Activated naive CD4-positive, alpha-beta T cell treated with anti-CD3 and anti-CD28 coated beads, Interleukin-2, amount 50 U/mL, for 72 hours (primary cell): ENCODE data around the gene ANKLE1. TPM values are rescaled to one million over a fixed set of nuclear protein-coding genes. Genes with fewer than 3 reads are reported as not detected.
"Not testable (repeated sequence)": the region's sequence is repeated elsewhere in the genome, so short reads cannot be mapped to it uniquely, and the experiment has no call there.

Experiments
- ATAC-seq, 2 donors: fragments of 150-1000 bp; cut with Tn5 transposase; 2 replicates each; pipeline ENCODE4 v1.10.0; 2021; ENCODE audit warnings: mild to moderate bottlenecking in 2 of 2, moderate library complexity in 2 of 2
- DNase-seq, 2 donors: peaks; one replicate each; pipeline ENCODE4 v3.0.0; 2021 to 2022; ENCODE audit warnings: low spot score in 2 of 2
- H3K27ac Mint-ChIP-seq, 2 donors: one replicate each; pipeline ENCODE4 v1.8.0; 2022; ENCODE audit warnings: mild to moderate bottlenecking in 2 of 2, mixed read lengths in 2 of 2
- H3K36me3 Mint-ChIP-seq, 2 donors: one replicate each; pipeline ENCODE4 v1.8.0; 2022; ENCODE audit warnings: mixed read lengths in 2 of 2
- H3K9me3 Mint-ChIP-seq, 2 donors: one replicate each; pipeline ENCODE4 v1.8.0; 2022; ENCODE audit warnings: mixed read lengths in 2 of 2
- total RNA-seq, 2 donors: library from RNA; stranded (reverse); gene quantifications; one replicate each; pipeline ENCODE4 v1.2.3, GENCODE V29; 2022

Gene ANKLE1
- total RNA-seq, 2 donors from 2014 or later = 8.4 to 13.7 TPM

GRCh38 chr19:17294051-17294891 lies 12.6 kb downstream of the ANKLE1 start:
- ATAC-seq = no peak
- no peaks in the 10 kb centered on the region for H3K36me3 Mint-ChIP-seq

DNA sequence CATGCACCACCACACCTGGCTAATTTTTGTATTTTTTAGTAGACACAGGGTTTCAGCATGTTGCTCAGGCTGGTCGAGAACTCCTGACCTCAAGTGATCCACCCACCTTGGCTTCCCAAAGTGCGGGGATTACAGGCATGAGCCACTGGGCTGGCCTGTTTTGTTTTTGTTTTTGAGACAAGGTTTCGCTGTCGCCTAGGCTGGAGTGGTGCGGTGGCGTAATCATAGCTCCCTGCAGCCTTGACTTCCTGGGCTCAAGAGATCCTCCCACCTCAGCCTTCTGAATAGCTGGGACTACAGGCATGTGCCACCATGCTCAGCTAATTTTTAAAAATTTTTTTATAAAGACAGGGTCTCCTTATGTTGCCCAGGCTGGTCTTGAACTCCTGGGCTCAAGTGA lies 13.8 kb downstream of the ANKLE1 start:
- not testable (repeated sequence) for H3K9me3 Mint-ChIP-seq, H3K27ac Mint-ChIP-seq, DNase-seq, ATAC-seq, H3K36me3 Mint-ChIP-seq

More at GRCh38 chr19:17294051-17294891, 12.6 kb downstream of the ANKLE1 start:
- Mint-ChIP-seq H3K9me3 (no peaks in the 10 kb centered on the region), H3K27ac (no peak overlapping the region)
- DNase-seq = peak in 1 of 2 donors; percentile 80

- no peak for DNase-seq
- no peaks in the 10 kb centered on the region for H3K9me3 Mint-ChIP-seq
Measured at GRCh38 chr19:17296273-17296672, 14.6 kb downstream of the ANKLE1 start.

GRCh38 chr19:17296976-17297375 lies 15.3 kb downstream of the ANKLE1 start:
- Mint-ChIP-seq H3K27ac (no peak overlapping the region), H3K36me3 (no peaks in the 10 kb centered on the region), H3K9me3 (no peaks in the 10 kb centered on the region)
- ATAC-seq = no peak
- no peak for DNase-seq

More at GRCh38 chr19:17296273-17296672, 14.6 kb downstream of the ANKLE1 start:
- Mint-ChIP-seq H3K36me3 (no peaks in the 10 kb centered on the region), H3K27ac (no peak overlapping the region)
- ATAC-seq = peak in 1 of 2 donors; percentile 22

GRCh38 chr19:17300992-17301619 lies 19.4 kb downstream of the ANKLE1 start:
- Mint-ChIP-seq H3K27ac (peak overlapping the region in 1 of 2 donors; percentile 68), H3K36me3 (peaks cover 0 to 1% of the 10 kb centered on the region in 2 donors), H3K9me3 (no peaks in the 10 kb centered on the region)
- ATAC-seq (no peak), DNase-seq (no peak)

DNA sequence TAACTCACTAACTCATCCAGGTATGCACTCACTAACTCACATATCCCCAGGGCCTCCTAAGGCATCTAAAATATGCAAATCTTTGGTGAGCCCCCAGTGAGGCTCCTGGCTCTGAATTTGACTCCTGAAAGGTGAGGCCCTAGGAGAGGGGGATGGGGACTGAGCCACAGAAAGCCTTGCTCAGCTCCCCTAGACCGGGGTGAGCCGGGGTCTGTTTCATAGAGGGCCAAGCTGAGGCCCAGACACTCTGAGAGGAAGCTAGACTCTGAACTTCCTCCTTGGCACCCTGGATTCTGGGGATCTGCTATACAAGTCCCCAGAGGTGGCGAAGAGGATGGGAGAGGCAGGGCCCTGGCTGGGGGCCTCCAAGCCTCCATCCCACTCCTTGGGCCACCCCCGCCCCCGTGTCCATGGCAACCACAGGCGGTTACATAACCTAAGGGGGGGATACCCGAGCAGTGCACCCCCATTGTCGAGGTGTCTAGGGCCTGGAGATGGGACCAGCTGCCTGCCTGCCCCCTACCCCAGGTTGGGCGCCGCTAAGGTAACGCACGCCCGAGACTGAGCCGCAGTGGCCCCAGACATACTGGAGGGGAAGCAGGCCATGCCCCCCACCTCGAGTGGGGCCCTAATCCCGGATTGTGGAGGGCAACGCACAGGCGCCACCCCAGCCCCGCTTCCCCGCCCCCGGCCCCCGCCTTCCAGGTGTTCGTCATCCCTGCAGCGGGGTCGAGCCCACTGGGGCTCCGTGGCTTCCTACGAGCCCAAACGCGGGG lies 20.9 kb downstream of the ANKLE1 start:
- peak overlapping the region in 1 of 2 donors; percentile 16 for H3K27ac Mint-ChIP-seq
- DNase-seq (no peak), ATAC-seq (no peak)
- peaks cover 0 to 4% of the 10 kb centered on the region in 2 donors for H3K36me3 Mint-ChIP-seq
- no peaks in the 10 kb centered on the region for H3K9me3 Mint-ChIP-seq

- DNase-seq (peak; percentile 96 to 98), ATAC-seq (peak; percentile 72 to 79)
- H3K27ac Mint-ChIP-seq = peak within 1 kb of the TSS; percentile 16 to 57
- H3K9me3 Mint-ChIP-seq = no peaks in the 10 kb centered on the region
- peaks cover 0 to 4% of the 10 kb centered on the region in 2 donors for H3K36me3 Mint-ChIP-seq
Measured at GRCh38 chr19:17303167-17303939, 21.7 kb downstream of the ANKLE1 start, which contains the start of gene ABHD8. ABHD8 (minus strand) TSS chr19:17303425; CDS start chr19:17301616, 1,809 bp downstream.

- DNase-seq (no peak), ATAC-seq (no peak)
- H3K36me3 Mint-ChIP-seq = peaks cover 0 to 4% of the 10 kb centered on the region in 2 donors
- no peaks in the 10 kb centered on the region for H3K9me3 Mint-ChIP-seq
- peak overlapping the region; percentile 16 to 57 for H3K27ac Mint-ChIP-seq
Measured at GRCh38 chr19:17303940-17304267, 22.2 kb downstream of the ANKLE1 start.

DNA sequence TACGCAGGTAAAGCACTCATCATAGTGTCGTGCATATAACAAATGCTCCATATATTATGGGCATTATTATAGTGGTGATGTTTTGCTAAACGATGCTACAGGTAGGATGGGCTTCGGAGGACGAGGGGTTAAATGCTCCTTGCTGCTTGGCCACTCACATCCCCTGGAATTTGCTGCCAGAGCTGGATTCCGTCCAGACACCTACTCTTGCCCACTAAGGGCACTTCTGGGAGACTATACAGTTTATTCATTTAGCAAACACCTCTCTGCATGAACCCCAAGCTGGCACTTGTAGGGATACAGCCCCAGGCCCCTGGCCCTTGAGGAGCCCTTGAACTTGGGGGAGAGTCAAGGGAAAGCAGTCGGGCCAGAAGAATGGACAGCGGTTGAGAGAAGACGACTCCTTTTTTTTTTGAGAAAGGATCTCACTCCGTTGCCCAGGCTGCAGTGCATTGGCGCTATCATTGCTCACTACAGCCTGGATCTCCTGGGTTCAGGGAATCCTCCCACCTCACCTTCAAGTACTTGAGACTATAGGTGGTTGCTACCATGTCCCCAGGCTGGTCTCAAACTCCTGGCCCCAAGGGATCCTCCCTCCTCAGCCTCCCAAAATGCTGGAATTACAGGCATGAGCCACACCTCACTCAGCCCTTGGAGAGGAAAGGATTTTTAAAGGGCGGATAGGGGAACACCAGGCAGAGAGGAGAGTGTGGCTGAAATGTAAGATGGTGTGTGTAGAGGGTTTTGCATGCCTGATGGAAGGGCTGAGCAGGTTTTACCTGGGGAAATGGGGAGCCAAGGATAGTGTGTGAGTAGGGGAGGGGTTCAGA lies 22.9 kb downstream of the ANKLE1 start:
- Mint-ChIP-seq H3K36me3 (peaks cover 0 to 4% of the 10 kb centered on the region in 2 donors), H3K27ac (peak overlapping the region in 1 of 2 donors; percentile 92), H3K9me3 (no peaks in the 10 kb centered on the region)
- no peak for ATAC-seq
- DNase-seq = no peak

DNA sequence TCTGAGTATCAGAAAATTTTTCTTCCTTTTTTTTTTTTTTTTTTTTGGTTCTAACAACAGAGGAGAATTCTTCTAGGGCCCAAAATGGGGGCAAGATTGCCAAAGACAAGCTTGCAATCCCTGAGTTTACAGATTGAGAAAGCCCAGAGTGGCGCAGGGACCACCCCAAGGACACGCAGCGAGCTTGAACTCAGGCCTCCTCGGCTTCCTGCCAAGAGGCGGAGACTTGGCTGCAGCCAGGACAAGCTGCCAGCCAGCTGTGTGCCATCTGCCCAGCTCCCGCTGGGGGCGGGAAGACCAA lies 23.5 kb downstream of the ANKLE1 start:
- Mint-ChIP-seq H3K9me3 (no peaks in the 10 kb centered on the region), H3K36me3 (peaks cover 4 to 8% of the 10 kb centered on the region in 2 donors), H3K27ac (peak overlapping the region in 1 of 2 donors; percentile 92)
- DNase-seq (no peak), ATAC-seq (no peak)

DNA sequence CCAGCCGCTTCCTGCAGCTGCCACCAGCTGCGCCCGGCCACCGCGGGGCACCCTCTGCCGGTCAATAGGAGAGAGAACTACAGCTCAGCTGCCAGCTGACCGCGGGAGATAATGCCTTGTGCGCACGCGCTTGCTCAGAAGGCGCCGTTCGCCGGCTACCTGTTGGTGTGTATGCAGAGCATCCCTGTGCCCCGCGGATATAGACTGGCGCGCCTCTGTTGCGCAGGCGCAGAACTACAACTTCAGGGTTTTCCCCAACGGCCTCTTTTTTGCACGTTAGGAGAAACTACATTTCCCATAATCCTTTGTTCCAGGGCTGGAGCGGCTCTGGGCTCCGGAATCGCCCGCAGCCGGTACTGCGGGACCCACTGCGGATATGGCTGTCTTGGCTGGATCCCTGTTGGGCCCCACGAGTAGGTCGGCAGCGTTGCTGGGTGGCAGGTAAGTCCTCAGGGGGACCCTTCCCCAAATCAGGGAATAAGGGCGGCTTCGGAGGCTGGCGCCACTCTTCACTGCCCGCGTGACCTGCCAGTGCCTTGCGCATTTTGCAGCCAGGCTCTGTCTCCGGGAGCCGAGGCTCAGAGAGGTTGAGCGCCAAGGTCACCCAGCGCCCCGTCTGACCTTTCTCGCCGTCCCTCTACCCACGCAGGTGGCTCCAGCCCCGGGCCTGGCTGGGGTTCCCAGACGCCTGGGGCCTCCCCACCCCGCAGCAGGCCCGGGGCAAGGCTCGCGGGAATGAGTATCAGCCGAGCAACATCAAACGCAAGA lies 24.0 kb downstream of the ANKLE1 start, which contains the start of gene MRPL34:
MRPL34 (plus strand) TSS at position 356 of the 768 bp plus-strand sequence; CDS start at position 377, 21 bp downstream.
- H3K36me3 Mint-ChIP-seq = peaks cover 6 to 12% of the 10 kb centered on the region in 2 donors
- peak within 1 kb of the TSS; percentile 92 to 93 for H3K27ac Mint-ChIP-seq
- ATAC-seq = peak; percentile 70 to 72
- peak; percentile 91 to 99 for DNase-seq
- H3K9me3 Mint-ChIP-seq = no peaks in the 10 kb centered on the region

- Mint-ChIP-seq H3K9me3 (no peaks in the 10 kb centered on the region), H3K36me3 (peaks cover 6 to 12% of the 10 kb centered on the region in 2 donors), H3K27ac (peak overlapping the region; percentile 92 to 93)
- no peak for DNase-seq
- ATAC-seq = no peak
Measured at GRCh38 chr19:17306285-17306714, 24.6 kb downstream of the ANKLE1 start.

DNA sequence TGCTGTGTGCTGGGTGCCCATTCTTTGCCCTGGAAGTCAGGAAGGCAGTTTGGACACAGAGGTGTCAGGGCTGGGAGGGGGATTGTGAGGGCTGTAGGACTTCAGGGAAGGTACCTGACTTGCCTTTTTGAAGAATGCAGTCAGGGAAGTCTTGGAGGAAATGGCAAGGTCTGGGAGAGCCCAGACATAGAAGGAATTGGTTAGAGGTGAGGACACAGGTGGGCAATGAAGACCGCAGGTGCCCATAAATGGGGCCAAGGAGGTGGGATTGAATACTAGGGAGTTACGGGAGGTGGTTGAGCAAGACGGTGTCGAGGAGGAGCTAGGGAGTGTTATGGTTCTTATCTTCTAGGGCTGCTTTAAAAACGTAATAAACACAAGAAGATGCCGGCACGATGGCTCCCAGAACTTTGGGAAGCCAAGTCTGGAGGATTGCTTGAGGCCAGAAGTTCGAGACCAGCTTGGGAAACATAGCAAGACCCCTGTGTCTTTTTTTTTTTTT lies 26.2 kb downstream of the ANKLE1 start:
- DNase-seq (no peak), ATAC-seq (no peak)
- H3K9me3 Mint-ChIP-seq = no peaks in the 10 kb centered on the region
- peak overlapping the region; percentile 16 to 92 for H3K27ac Mint-ChIP-seq
- peaks cover 6 to 16% of the 10 kb centered on the region in 2 donors for H3K36me3 Mint-ChIP-seq

DNA sequence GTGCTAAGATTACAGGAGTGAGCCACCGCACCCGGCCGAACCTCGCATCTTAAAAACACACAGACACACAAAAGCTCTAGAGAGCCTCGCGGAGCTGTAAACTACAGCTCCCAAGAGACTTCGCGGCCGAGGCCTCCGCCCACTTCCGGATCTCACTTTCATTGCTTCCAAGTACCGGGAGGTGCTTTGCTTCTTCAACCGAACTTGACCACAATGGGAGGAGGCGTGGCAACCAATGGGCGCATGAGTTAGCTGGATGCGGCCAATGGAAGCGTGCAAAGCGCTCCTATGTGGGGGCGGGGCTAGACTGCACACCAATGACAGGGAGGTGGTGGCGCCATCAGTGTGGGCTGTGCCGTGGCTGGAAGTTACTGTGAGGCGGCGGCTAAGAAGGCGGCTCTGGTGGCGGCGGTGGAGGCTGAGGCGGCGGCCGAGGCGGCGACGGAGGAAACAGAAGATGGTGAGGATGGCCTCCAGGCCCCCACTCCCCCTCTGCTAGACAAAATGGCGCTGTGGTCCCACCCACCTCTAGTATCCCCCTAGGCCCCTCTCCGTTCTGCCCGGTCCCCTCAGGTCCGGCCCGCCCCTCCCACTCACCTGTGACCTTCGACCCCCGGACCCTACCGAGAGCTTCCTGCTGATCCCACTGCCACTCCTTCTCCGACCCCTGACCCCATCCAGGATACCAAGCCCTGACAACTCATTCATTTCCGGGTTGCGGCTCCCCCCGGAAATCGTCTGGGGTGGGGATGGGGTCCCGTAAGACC lies 27.7 kb downstream of the ANKLE1 start, which contains the start of gene DDA1:
DDA1 (plus strand) TSS at position 366 of the 767 bp plus-strand sequence; CDS start at position 458, 92 bp downstream.
- H3K9me3 Mint-ChIP-seq = no peaks in the 10 kb centered on the region
- H3K36me3 Mint-ChIP-seq = peaks cover 6 to 16% of the 10 kb centered on the region in 2 donors
- DNase-seq (peak; percentile 97 to 99), ATAC-seq (peak; percentile 79 to 87)
- H3K27ac Mint-ChIP-seq = peak within 1 kb of the TSS; percentile 89 to 93
